22Rv1 (cell line): ENCODE data around the gene OGA.
"Not testable (repeated sequence)": the region's sequence is repeated elsewhere in the genome, so short reads cannot be mapped to it uniquely, and the experiment has no call there.

Source experiments
- H3K27ac ChIP-seq: fragments of 450-650 bp; 2 replicates; pipeline ENCODE4 v1.5.1; 2017
- ZFX ChIP-seq: fragments of 450-650 bp; IDR thresholded peaks from 2 replicates; pipeline ENCODE4 v1.6.1; 2017; ENCODE audit warnings: antibody characterized with exemption, borderline replicate concordance
- TF ChIP-seq, protein P1 (sequence below): fragments of 450-650 bp; IDR thresholded peaks from 2 replicates; pipeline ENCODE4 v1.5.1; 2017; ENCODE audit warnings: mild to moderate bottlenecking

The OGA gene

DNA sequence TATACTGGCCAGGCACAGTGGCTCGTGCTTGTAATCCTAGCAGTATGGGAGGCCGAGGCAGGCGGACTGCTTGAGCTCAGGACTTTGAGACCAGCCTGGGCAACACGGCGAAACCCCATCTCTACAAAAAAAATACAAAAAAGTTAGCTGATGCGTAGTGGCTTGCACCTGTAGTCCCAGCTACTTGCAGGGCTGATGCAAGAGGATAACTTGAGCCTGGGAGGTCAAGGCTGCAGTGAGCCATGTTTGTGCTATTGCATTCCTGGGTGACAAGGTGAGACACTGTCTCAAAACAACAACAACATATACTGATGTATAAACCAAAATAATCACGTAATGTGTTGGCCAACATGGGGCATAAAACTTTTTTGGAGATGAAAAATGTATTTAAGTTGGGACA is 28.6 kb downstream of the OGA start:
- TF ChIP-seq ZFX: no peak
- TF ChIP-seq, protein P1, sequence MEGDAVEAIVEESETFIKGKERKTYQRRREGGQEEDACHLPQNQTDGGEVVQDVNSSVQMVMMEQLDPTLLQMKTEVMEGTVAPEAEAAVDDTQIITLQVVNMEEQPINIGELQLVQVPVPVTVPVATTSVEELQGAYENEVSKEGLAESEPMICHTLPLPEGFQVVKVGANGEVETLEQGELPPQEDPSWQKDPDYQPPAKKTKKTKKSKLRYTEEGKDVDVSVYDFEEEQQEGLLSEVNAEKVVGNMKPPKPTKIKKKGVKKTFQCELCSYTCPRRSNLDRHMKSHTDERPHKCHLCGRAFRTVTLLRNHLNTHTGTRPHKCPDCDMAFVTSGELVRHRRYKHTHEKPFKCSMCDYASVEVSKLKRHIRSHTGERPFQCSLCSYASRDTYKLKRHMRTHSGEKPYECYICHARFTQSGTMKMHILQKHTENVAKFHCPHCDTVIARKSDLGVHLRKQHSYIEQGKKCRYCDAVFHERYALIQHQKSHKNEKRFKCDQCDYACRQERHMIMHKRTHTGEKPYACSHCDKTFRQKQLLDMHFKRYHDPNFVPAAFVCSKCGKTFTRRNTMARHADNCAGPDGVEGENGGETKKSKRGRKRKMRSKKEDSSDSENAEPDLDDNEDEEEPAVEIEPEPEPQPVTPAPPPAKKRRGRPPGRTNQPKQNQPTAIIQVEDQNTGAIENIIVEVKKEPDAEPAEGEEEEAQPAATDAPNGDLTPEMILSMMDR: no peak
- H3K27ac ChIP-seq: no peak overlapping the region

DNA sequence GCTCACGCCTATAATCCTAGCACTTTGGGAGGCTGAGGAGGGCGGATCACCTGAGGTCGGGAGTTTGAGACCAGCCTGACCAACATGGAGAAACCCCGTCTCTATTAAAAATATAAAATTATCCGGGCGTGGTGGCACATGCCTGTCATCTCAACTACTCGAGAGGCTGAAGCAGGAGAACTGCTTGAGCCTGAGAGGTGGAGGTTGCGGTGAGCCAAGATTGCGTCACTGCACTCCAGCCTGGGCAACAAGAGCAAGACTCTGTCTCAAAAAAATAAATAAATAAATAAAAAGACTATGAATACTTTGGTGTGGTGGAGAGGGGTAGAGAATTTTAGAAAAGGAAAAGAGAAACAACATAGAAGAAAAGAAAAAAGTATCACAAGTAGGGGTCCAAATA is 29.0 kb downstream of the OGA start:
- not testable (repeated sequence) for H3K27ac ChIP-seq

DNA sequence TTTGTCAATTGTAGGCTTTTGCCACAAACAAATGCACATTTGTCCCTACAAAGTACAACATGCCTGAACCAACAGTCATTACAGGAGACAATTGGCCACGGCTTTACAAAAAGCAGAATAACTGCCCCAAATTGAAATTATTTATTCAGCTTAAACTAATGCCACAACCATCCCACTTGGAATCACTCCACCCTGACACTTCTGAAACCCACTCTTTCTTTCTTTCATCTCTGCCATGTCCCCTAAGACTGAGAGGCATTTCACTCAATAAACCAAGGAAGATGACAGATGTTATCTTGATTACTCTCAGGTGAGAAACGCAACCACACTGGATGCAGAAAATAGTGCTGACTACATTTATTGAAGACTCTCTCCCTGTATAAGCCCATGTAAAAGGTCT is 32.4 kb downstream of the OGA start:
- H3K27ac ChIP-seq: 0 out of 2 replicates have a peak overlapping the region, but pooled peaks have one; percentile 70
- TF ChIP-seq, protein P1: no peak
- no peak for TF ChIP-seq ZFX

DNA sequence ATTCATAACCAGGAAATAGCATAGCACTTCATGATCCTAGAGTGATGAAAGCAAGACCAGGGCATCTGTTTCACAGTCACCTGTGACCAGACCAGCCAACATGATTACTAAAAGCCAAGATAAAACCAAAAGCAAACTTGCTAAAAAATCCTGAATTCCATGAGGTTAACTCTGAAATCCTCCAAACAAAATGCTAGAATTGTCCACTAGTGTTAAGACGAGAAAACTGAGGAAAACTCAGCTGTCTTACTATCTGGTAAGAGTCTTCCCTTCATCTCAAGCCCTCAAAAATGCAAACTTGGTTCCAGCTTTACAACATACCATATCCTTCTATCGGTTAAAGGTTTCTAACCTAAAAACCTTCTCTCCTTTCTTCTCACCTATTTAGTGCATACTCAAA is 33.7 kb downstream of the OGA start:
- H3K27ac ChIP-seq: peak overlapping the region; percentile 70
- TF ChIP-seq, protein P1: no peak
- TF ChIP-seq ZFX: no peak

DNA sequence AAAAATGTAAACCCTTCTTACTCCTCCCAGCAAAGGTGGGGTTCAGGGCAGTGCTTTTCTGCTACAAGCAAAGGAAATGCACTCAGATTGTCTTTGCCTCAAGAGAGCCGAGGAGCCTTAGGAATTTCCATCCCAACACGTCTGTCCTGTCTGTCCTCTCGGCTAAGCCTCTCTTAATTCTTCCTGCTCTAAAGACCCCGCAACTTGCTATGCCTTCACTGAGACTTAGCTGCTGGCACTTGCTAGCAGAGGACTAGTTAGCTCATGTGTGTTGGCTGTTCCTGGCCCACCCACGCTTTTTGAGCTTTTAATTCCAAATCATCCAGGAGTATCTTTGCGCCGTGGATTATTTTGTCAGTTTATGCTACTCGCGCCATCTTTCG is 34.5 kb downstream of the OGA start:
- no peak for TF ChIP-seq ZFX
- TF ChIP-seq, protein P1: no peak
- peak overlapping the region; percentile 70 for H3K27ac ChIP-seq

DNA sequence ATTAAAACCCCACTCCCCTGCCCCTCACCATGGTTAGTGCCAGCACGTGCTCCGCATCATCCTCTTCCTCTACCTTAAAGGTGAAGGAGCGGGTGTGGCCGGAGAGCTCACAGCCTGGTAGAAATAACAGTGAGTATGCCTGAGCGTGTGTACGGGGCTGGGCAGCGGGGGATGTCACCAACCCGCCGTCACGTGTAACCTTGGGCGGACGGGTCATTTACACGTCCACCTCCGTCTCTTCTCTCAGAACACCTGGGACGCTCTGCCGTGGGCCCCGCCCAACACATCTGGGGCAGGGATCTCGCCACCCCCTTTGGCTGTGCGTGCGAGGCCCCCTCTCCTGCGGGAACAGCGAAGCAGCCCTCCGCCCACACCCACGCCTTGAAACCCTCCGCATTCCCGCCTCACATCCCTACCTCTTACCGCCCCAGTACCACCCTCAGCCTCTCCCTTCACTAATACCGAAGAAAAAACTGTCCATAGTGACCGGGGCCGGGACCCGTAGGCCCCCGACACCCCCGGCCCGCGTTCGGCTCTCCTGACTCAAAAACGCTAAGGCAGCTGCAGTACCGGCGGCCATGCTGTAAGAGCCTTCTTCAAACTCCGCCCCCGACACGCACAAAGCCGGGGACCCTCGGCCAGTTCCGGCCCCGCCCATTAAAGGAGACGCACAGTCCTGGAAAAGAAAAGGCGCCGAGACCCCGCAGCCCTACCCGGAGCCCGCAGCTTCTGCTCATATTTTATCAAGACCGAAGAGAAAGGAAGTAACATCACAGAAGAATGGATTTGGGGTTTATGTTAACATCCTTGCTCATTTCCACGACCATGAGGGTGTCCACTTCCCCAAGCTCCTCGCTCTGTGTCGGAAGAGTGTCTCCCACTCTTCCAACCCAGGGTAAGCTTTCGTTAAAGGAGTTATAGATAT is 35.2 kb downstream of the OGA start, which contains the start of gene NPM3:
NPM3 (minus strand) TSS at position 636 of the 925 bp plus-strand sequence; CDS start at position 580, 56 bp downstream.
- peak within 1 kb of the TSS; percentile 70 for H3K27ac ChIP-seq
- no peak for TF ChIP-seq ZFX

DNA sequence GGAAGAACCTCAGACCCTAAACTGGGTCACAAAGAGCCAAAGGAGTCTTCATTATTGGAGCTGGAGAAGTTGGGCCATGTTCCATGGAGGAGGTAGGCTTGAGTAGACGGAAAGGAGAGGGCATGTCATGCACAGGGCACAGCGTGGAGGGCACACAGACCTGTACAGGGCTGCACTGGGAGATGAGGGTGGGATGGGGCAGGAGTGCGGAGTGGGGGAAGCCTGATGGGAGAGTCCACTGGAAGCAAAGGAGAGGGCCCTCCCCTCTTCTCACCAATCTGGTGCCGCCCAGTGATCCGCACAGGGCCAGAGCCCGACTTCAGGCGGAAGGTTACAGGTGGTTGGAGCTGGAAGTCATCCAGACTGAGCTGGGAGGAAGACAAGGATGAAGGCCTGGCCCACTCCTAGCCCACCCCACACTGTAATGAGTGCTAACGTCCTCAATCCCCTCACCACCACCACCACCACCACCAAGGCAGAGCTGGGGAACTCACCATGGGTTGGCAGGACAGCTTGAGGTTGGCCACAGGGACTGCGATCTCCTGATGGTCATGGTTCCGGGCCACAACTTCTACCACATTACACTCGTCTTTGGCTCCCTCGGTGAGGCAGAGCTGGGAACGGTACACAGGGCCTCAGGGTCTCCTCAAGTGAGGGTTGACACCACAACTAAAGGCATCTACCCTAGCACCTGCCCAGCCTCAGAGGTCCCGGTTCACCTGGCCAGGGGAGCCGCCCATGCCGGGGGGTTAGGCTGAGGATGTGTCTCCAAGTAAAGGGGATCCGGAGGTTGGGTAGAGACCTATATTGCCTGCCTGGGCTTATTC is 36.0 kb downstream of the OGA start:
- TF ChIP-seq, protein P1: no peak
- no peak for TF ChIP-seq ZFX
- peak overlapping the region; percentile 70 for H3K27ac ChIP-seq

DNA sequence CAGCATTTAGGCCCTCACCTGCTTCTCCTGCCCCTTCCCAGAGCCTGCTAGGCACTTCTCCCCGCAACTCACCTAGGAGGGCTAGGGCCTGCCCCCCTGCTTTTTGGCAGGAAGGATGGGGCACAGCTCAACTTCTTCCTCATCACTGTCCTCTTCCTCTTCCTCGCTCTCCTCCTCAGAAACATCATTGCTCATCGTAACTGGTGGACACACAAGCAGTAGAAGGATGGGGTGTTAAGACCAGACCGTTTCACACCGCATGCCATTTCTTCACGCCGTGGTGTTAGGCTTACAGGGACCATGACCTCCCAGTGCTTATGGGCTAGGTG is 36.6 kb downstream of the OGA start:
- H3K27ac ChIP-seq: peak overlapping the region; percentile 70
- TF ChIP-seq ZFX: no peak
- TF ChIP-seq, protein P1: no peak
